Body of pancreas (tissue), 4 donors: ENCODE data around the gene CCNL2. TPM values are rescaled to one million over a fixed set of nuclear protein-coding genes. Genes with fewer than 3 reads are reported as not detected.
A peak's percentile ranks its signal among the peaks of the same experiment; 100 is the strongest.

Experiments
- ATAC-seq: fragments of 150-250 bp; one replicate; pipeline ENCODE4 v1.9.1; 2016
- DNase-seq, 4 donors: peaks; one replicate each; pipeline ENCODE4 v3.0.0-alpha.2; 2019
- H3K27ac ChIP-seq, 4 donors: fragments of 200-600 bp; sonication (generic); 1 replicate in 3 of 4; 2 replicates in 1 of 4; pipeline versions ENCODE4 v1.5.1 to v1.6.1; 2016 to 2019; ENCODE audit warnings: mild to moderate bottlenecking in 1 of 4, mixed read lengths in 1 of 4, moderate library complexity in 1 of 4
- H3K27me3 ChIP-seq, 2 donors: fragments of 200-600 bp; sonication (generic); one replicate each; pipeline ENCODE4 v1.6.0; 2016; ENCODE audit warnings: mild to moderate bottlenecking in 1 of 2
- H3K36me3 ChIP-seq, 2 donors: fragments of 200-600 bp; sonication (generic); replicated peaks in 1 of 2; 2 replicates each; pipeline ENCODE4 v1.5.1; 2016; ENCODE audit warnings: low read depth in 2 of 2; ENCODE audit not compliant: insufficient read depth in 1 of 2
- H3K4me1 ChIP-seq: fragments of 200-600 bp; sonication (generic); one replicate; pipeline ENCODE4 v1.6.0; 2016
- H3K4me3 ChIP-seq, 2 donors: fragments of 200-600 bp; sonication (generic); 1 replicate in 1 of 2; 2 replicates in 1 of 2; pipeline ENCODE4 v1.5.1; 2016 to 2019
- H3K9me3 ChIP-seq, 3 donors: fragments of 200-600 bp; sonication (generic); 1 replicate in 2 of 3; 2 replicates in 1 of 3; pipeline ENCODE4 v1.5.1; 2016
- POLR2A ChIP-seq, 3 donors: fragments of 450-650 bp; IDR thresholded peaks; one replicate each; pipeline ENCODE4 v1.6.1; 2016; ENCODE audit warnings: antibody characterized with exemption in 3 of 3, mild to moderate bottlenecking in 2 of 3
- WGBS, 2 donors: methylation state at CpG; one replicate each; pipeline ENCODE4 v1.1.5; 2017; 5-methylcytosine and 5-hydroxymethylcytosine counted together
- intact Hi-C: fragments of 100-400 bp; cut with DNase I; formaldehyde crosslinking; loops from one replicate; pipeline ENCODE4 v1.15.1; 2023
- total RNA-seq, 2 donors: library from RNA; depleted of rRNA; stranded (reverse); fragments of >200 nt; gene quantifications; one replicate each; pipeline ENCODE4 v1.1.0, GENCODE V29; 2016
- TF ChIP-seq, protein P1 (sequence below), 7 experiments: fragments of 450-650 bp in 4 of 7; fragments of 200-600 bp in 3 of 7; sonication (generic) in 3 of 7; IDR thresholded peaks; one replicate each; pipeline ENCODE4 v1.5.1; 2016 to 2019; ENCODE audit warnings: antibody characterized with exemption in 7 of 7

CCNL2 gene
- total RNA-seq, 2 donors from 2014 or later: 225 to 246 TPM

DNA sequence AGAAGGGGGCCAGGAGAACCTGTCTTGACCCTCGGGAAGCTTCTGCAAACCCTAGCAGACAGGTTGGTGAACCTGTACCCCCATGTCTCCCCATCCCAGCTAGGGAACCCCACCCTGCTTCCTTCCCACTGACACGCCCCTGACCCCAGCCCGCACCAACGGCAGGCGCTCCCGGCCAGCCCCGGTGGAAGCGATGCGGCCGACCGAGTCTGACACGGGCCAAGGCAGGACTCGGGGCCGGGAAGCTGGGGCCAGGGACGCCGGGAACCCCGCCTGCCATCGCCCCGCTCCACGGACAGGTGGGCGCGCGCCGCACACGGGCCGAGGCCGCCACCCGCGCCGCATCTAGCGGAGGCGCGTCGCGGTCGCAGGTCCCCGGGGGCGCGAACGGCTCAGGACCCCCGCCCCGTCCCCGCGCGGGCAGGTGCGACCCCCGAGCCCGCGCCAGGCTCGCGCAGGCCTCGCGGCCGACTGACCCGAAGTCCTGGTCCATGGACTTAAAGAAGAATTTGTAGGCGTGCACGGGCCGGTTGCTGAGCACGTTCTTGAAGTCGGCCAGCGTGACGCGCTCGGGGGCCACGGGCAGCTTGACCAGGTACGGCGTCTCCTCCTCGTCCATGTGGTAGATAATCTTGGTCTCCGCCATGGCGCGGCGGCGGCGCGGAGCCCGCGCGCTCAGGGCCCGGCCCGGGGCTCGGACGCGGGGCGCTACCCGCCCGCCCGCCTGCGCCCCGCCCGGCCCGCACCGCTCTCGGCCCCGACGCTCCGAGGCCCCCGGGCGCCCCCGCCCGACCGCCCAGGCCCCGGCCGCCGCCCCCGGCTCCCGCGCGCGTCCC, 50.5 kb downstream of the CCNL2 start:
- Histone ChIP-seq H3K4me1 (peaks cover 54% of the 10 kb centered on the region), H3K27ac (peak overlapping the region; percentile 67 to 88 (median 82)), H3K9me3 (no peaks in the 10 kb centered on the region), H3K27me3 (peaks cover 0 to 13% of the 10 kb centered on the region in 2 donors), H3K36me3 (no peaks in the 10 kb centered on the region), H3K4me3 (peak overlapping the region; percentile 2 to 56)
- DNase-seq: peak; percentile 54 to 67 (median 60)
- TF ChIP-seq POLR2A (IDR thresholded peaks at IDR 0.05): no peak
- TF ChIP-seq, protein P1, sequence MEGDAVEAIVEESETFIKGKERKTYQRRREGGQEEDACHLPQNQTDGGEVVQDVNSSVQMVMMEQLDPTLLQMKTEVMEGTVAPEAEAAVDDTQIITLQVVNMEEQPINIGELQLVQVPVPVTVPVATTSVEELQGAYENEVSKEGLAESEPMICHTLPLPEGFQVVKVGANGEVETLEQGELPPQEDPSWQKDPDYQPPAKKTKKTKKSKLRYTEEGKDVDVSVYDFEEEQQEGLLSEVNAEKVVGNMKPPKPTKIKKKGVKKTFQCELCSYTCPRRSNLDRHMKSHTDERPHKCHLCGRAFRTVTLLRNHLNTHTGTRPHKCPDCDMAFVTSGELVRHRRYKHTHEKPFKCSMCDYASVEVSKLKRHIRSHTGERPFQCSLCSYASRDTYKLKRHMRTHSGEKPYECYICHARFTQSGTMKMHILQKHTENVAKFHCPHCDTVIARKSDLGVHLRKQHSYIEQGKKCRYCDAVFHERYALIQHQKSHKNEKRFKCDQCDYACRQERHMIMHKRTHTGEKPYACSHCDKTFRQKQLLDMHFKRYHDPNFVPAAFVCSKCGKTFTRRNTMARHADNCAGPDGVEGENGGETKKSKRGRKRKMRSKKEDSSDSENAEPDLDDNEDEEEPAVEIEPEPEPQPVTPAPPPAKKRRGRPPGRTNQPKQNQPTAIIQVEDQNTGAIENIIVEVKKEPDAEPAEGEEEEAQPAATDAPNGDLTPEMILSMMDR (IDR thresholded peaks at IDR 0.05): no peak
- 0% methylated on average over 82 of the region's 109 CpGs; no CpG with 5 or more reads in 1 of the 2 donors for WGBS, 2 donors
- ATAC-seq: peak; percentile 47
- intact Hi-C loops: no loop called here

DNA sequence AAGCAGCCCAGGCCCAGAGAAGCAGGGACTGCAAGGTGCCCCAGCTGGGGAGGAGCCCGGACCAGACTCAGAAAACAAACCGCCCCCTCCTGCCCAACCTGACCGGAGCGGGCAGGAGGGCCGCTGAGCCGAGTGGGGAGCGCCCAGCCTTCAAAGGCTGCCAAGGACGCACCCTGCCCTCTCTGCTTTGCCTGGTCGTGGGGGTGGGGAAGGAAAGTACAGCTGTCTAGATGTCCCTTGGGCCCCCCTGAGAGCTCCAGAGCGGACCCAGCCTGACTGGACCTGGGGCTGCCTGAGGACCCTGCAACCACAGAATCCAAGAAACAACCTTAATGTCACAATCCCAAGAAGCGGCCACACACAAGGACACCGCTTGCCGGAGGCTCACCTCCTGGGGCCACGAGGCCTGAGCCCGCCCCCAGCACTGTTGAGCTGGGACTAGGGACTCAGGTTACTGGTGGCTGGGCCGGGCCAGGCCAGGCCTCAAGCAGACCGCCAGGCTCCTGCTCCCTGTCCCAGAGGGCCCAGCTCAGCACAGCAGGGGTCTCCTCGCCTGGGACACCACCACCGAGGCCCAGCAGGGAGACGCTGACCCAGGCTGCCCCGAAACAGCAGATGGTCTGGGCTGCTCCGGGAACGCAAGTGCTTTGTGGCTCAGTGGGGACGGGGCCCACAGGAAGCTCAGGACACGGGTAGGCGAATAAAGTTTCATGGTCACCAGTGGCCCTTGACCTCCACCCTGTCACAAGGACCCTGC, 51.3 kb downstream of the CCNL2 start:
- peaks cover 46% of the 10 kb centered on the region for H3K4me1 ChIP-seq
- 17% methylated on average over 7 to 26 of the region's 26 CpGs for WGBS, 2 donors

DNA sequence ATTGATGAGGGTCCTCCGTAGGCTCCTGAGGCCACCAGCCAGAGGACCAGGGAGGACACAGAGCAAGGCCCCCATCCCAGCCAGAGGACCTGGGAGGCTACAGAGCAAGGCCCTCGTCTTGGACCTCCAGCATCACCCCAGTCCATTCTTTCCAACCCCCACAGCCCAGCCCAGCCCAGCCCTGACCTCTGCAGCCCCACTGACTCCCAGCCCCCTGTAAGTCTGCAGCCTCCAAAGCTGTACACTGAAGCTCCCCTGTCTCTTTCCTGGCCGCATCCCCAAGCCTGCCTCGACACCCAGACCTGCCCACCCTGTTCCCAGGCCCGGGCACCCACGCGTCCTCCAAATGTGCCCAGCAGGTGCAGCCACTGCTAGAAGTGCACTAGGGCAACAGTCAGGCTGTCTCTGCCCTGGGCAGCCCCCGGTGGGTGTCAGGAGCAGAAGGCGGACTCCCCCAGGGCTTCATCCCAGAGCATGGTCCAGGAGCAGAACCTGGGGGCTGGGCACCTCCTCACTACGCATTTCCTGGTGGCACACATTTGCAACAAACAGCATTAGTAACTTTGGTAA, 52.0 kb downstream of the CCNL2 start:
- Histone ChIP-seq H3K27me3 (no peaks in the 10 kb centered on the region), H3K4me1 (peaks cover 45% of the 10 kb centered on the region), H3K9me3 (no peaks in the 10 kb centered on the region), H3K27ac (peak overlapping the region; percentile 67 to 88 (median 82)), H3K4me3 (no peak overlapping the region), H3K36me3 (no peaks in the 10 kb centered on the region)
- DNase-seq: no peak
- intact Hi-C loops: no loop called here
- TF ChIP-seq, protein P1 (IDR thresholded peaks at IDR 0.05): no peak
- no peak for TF ChIP-seq POLR2A (IDR thresholded peaks at IDR 0.05)
- 17 to 45% methylated on average over 1 to 10 of the region's 10 CpGs for WGBS, 2 donors
- no peak for ATAC-seq

More for the DNA sequence above, 51.3 kb downstream of the CCNL2 start:
- H3K36me3 ChIP-seq: no peaks in the 10 kb centered on the region
- peak; percentile 59 to 81 (median 75) for DNase-seq
- H3K27ac ChIP-seq: peak overlapping the region; percentile 67 to 88 (median 82)
- H3K4me3 ChIP-seq: peak overlapping the region; percentile 2 to 56
- no peaks in the 10 kb centered on the region for H3K9me3 ChIP-seq
- peaks cover 0 to 7% of the 10 kb centered on the region in 2 donors for H3K27me3 ChIP-seq
- intact Hi-C loops: no loop called here
- ATAC-seq: peak; percentile 40
- TF ChIP-seq, protein P1 (IDR thresholded peaks at IDR 0.05): no peak
- peak; percentile 45 to 69 (median 58) for TF ChIP-seq POLR2A (IDR thresholded peaks at IDR 0.05)

DNA sequence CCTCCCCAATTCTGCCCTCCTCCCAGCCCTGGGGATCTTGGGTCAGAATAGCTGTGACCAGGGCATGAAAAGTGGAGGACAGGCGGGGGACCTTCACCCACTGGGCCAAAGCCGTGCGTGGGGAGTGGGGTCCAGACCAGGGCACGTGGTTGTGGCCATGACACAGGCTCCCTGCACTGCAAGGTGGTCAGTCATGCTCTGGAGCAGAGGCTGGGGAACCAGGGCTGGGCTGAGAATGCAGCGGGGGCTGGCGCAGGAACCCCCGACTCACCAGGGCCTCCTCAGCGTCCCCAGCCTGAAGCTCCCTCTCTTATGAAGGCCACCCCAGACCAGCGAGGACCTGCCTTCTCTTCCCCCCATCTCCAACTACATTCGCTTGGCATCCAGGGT, 52.6 kb downstream of the CCNL2 start:
- Histone ChIP-seq H3K27ac (peak overlapping the region in 2 of 4 donors; percentile 67 to 79), H3K9me3 (no peaks in the 10 kb centered on the region), H3K4me3 (no peak overlapping the region), H3K4me1 (peaks cover 45% of the 10 kb centered on the region), H3K27me3 (no peaks in the 10 kb centered on the region), H3K36me3 (peaks cover 0 to under 1% of the 10 kb centered on the region in 2 donors)
- 77 to 100% methylated on average over 1 to 10 of the region's 10 CpGs for WGBS, 2 donors
- intact Hi-C loops: no loop called here
- TF ChIP-seq POLR2A (IDR thresholded peaks at IDR 0.05): no peak
- TF ChIP-seq, protein P1 (IDR thresholded peaks at IDR 0.05): no peak
- no peak for ATAC-seq
- no peak for DNase-seq
